OCI-LY1 (cell line): ENCODE measurements around the gene GARIN5A.

Experiments used
- CTCF ChIP-seq: fragments of 200-600 bp; sonication (generic), shearing (Covaris generic); IDR thresholded peaks from 2 replicates; pipeline ENCODE4 v1.5.1; 2017; ENCODE audit warnings: mild to moderate bottlenecking, antibody characterized with exemption, low read length, moderate library complexity, mixed read lengths
- EZH2 ChIP-seq: fragments of 200-600 bp; sonication (generic), shearing (Covaris generic); IDR thresholded peaks from 2 replicates; pipeline ENCODE4 v1.8.0; 2017; ENCODE audit warnings: borderline replicate concordance, mixed run types, mild to moderate bottlenecking, antibody characterized with exemption, low read length, moderate library complexity, mixed read lengths

GRCh38 chr19:50475736-50476223 lies 868 bp downstream of the GARIN5A start:
- TF ChIP-seq CTCF (no peak), EZH2 (no peak)
